C4-2B (cell line): Measurements from ENCODE around the gene NHERF2.

Experiments
- ZFX ChIP-seq: fragments of 450-650 bp; IDR thresholded peaks from 2 replicates; pipeline ENCODE4 v1.6.1; 2017
- TF ChIP-seq, protein P1 (sequence below): fragments of 450-650 bp; conservative IDR thresholded peaks from 2 replicates; pipeline ENCODE4 v1.5.1; 2017; ENCODE audit warnings: mild to moderate bottlenecking

DNA sequence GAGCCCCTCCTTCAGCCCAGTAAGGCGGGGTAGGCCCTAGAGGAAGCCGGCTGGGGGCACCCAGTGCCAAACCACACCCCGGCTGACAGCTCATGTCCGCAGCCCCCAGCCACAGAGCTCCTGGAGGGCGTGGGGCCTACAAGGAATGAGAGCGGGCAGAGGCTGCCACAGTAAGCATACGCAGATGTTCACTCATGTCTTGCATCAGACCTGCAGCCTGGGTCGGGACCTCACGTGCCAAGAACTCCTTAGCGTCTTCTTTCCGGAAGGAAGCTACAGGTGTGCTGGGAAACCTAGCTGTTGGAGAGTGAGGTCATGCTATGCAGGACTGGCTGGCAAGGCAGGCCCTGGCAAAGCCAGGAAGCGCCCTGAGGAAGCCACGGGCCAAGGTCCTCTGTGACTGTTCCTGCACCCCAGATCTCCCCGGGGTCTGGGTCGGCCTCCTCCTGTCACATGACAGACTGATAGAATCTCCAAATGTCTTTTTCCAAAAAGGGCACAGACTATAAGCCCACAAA lies 18.6 kb upstream of the NHERF2 start:
- TF ChIP-seq, protein P1, sequence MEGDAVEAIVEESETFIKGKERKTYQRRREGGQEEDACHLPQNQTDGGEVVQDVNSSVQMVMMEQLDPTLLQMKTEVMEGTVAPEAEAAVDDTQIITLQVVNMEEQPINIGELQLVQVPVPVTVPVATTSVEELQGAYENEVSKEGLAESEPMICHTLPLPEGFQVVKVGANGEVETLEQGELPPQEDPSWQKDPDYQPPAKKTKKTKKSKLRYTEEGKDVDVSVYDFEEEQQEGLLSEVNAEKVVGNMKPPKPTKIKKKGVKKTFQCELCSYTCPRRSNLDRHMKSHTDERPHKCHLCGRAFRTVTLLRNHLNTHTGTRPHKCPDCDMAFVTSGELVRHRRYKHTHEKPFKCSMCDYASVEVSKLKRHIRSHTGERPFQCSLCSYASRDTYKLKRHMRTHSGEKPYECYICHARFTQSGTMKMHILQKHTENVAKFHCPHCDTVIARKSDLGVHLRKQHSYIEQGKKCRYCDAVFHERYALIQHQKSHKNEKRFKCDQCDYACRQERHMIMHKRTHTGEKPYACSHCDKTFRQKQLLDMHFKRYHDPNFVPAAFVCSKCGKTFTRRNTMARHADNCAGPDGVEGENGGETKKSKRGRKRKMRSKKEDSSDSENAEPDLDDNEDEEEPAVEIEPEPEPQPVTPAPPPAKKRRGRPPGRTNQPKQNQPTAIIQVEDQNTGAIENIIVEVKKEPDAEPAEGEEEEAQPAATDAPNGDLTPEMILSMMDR = no peak
- peak; percentile 26; the same call in 1 of the 2 replicates for TF ChIP-seq ZFX
